ENCODE measurements around the gene KLK11.
"Not testable (repeated sequence)": the region's sequence is repeated elsewhere in the genome, so short reads cannot be mapped to it uniquely, and the experiment has no call there.

KLK11 gene

GRCh38 chr19:51002542-51003311, 23.7 kb downstream of the KLK11 start:
- DNase-seq: peak; percentile 69

- DNase-seq: no peak
Measured at GRCh38 chr19:51002089-51002532, 24.3 kb downstream of the KLK11 start.

GRCh38 chr19:51001515-51001914, 24.9 kb downstream of the KLK11 start, which contains the start of gene KLK8:
Gene KLK8 (minus strand): TSS chr19:51001604. CDS start chr19:51001167, 437 bp downstream.
- no peak for DNase-seq

- no peak for DNase-seq
Measured at GRCh38 chr19:51000981-51001380, 25.4 kb downstream of the KLK11 start.

- no peak for DNase-seq
Measured at GRCh38 chr19:51000426-51000825, 26.0 kb downstream of the KLK11 start.

GRCh38 chr19:50998686-50999085, 27.7 kb downstream of the KLK11 start:
- no peak for DNase-seq

- DNase-seq: no peak
Measured at GRCh38 chr19:50998061-50998460, 28.4 kb downstream of the KLK11 start.

- no peak for DNase-seq
Measured at GRCh38 chr19:50994129-50994528, 32.3 kb downstream of the KLK11 start.

GRCh38 chr19:50992666-50993035, 33.8 kb downstream of the KLK11 start:
- DNase-seq: no peak

GRCh38 chr19:50984416-50984815, 42.0 kb downstream of the KLK11 start:
- not testable (repeated sequence) for DNase-seq

GRCh38 chr19:50983625-50984292, 42.7 kb downstream of the KLK11 start, which contains the start of gene KLK7:
Gene KLK7 (minus strand): TSS chr19:50983917. CDS start chr19:50982399, 1,518 bp downstream.
- peak; percentile 30 for DNase-seq

- no peak for DNase-seq
Measured at GRCh38 chr19:50982186-50982585, 44.2 kb downstream of the KLK11 start.

- no peak for DNase-seq
Measured at GRCh38 chr19:50981587-50982146, 44.7 kb downstream of the KLK11 start.

GRCh38 chr19:50980208-50980607, 46.2 kb downstream of the KLK11 start:
- DNase-seq: no peak

GRCh38 chr19:50979758-50980157, 46.7 kb downstream of the KLK11 start:
- DNase-seq: no peak

- DNase-seq: no peak
Measured at GRCh38 chr19:50978772-50979390, 47.5 kb downstream of the KLK11 start.

- no peak for DNase-seq
Measured at GRCh38 chr19:50977626-50978025, 48.8 kb downstream of the KLK11 start.

- DNase-seq: no peak
Measured at GRCh38 chr19:50975766-50976165, 50.6 kb downstream of the KLK11 start.

- DNase-seq: no peak
Measured at GRCh38 chr19:50974702-50975556, 51.5 kb downstream of the KLK11 start.

GRCh38 chr19:50972795-50973376, 53.5 kb downstream of the KLK11 start:
- DNase-seq: no peak
